ENCODE measurements around the gene POLG2. TPM values are rescaled to one million over a fixed set of nuclear protein-coding genes. Genes with fewer than 3 reads are reported as not detected.
"Not testable (repeated sequence)": the region's sequence is repeated elsewhere in the genome, so short reads cannot be mapped to it uniquely, and the experiment has no call there.

Gene POLG2
- total RNA-seq, 1 experiment from 2014 or later, result 42.3 TPM

DNA sequence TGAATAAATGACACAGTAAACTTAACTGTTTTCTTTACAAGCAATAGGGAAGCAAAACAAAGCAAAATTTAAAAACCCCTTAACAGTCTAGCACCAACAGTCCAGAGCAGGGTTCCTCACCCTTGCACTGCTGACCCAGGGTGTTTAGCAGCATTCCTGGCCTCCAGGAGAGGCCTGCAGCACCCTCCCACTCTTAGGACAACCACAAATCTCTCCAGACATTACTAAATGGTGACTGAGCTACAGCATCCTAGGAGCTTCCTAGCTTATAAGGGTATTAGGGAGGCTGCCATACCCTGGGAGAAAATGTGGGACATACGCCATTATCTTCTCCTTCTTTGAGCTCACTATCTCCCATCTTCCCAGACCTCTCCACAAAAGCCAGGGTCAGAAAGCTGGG lies 15.9 kb downstream of the POLG2 start:
- Histone ChIP-seq H3K4me3 (ENCODE audit: insufficient read depth, low read depth, low read length) (no peak overlapping the region), H3K27me3 (ENCODE audit: control insufficient read depth, insufficient read depth, low read length) (no peaks in the 10 kb centered on the region), H3K36me3 (replicated peaks; ENCODE audit: control insufficient read depth, insufficient read depth, low read length) (peaks cover 26% of the 10 kb centered on the region)
- DNase-seq, result no peak

GRCh38 chr17:64477849-64478248 lies 19.0 kb downstream of the POLG2 start:
- Histone ChIP-seq H3K4me3 (ENCODE audit: insufficient read depth, low read depth, low read length) (no peak overlapping the region), H3K27me3 (ENCODE audit: control insufficient read depth, insufficient read depth, low read length) (no peaks in the 10 kb centered on the region), H3K36me3 (replicated peaks; ENCODE audit: control insufficient read depth, insufficient read depth, low read length) (peaks cover 11% of the 10 kb centered on the region)
- no peak for DNase-seq

DNA sequence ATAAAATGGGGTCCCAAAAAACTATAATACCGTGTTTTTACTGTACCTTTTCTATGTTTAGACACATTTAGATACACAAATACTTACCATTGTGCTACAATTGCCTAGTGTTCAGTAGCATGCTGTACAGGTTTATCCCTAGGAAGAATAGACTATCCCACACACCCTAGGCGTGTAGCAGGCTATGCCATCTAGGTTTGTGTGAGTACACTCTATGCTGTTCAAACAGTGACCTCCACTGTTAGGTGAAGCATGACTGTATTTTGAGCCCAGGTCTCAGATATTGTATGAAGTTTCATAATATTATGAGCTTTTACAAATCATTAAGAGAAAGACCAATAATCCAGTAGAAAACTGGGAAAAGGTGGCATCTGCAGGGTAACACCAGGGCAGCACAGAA lies 24.3 kb downstream of the POLG2 start:
- Histone ChIP-seq H3K27me3 (ENCODE audit: control insufficient read depth, insufficient read depth, low read length) (no peaks in the 10 kb centered on the region), H3K4me3 (ENCODE audit: insufficient read depth, low read depth, low read length) (no peak overlapping the region), H3K36me3 (replicated peaks; ENCODE audit: control insufficient read depth, insufficient read depth, low read length) (no peaks in the 10 kb centered on the region; the same call in 1 of the 2 replicates)
- no peak for DNase-seq

DNA sequence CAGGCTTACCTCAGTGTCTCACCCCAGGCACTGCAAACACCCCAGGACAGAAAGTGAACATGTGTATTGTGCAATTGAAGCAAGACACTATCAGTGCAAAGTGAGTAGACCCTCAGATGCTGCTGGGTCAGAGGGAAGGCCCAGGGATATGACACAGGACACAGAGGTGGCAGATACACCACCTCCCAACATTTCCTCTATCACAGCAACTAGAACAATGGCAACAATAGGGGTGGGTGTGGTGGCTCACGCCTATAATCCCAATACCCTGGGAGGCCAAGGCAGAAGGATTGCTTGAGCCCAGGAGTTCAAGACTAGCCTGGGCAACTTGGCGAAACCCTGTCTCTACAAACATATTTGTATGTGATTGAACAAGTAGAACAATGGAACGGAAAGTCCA lies 25.4 kb downstream of the POLG2 start:
- no peak for DNase-seq
- H3K27me3 ChIP-seq (ENCODE audit: control insufficient read depth, insufficient read depth, low read length), result no peaks in the 10 kb centered on the region
- H3K36me3 ChIP-seq (replicated peaks; ENCODE audit: control insufficient read depth, insufficient read depth, low read length), result no peaks in the 10 kb centered on the region
- H3K4me3 ChIP-seq (ENCODE audit: insufficient read depth, low read depth, low read length), result no peak overlapping the region

DNA sequence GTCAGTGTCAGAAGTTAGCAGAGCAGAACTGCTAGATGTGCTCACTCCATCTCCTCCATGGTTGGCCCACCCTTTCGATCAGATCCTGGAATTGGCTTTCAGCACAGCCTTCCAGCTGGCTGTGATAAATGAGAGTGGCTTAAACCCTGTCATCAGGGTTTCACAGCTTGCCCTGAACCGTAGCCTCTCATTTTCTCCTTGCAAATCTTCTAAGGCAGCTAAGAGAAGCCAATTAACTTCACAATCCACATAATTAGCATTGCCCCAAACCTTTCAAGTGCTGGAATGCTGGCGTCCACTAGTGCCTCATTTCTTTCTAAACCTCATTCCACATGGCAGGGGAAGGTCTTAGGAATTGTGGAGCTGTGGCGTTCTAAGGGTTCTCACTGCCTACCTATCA lies 26.2 kb downstream of the POLG2 start:
- no peak overlapping the region for H3K4me3 ChIP-seq (ENCODE audit: insufficient read depth, low read depth, low read length)
- H3K36me3 ChIP-seq (replicated peaks; ENCODE audit: control insufficient read depth, insufficient read depth, low read length), result no peaks in the 10 kb centered on the region
- H3K27me3 ChIP-seq (ENCODE audit: control insufficient read depth, insufficient read depth, low read length), result no peaks in the 10 kb centered on the region
- no peak for DNase-seq

DNA sequence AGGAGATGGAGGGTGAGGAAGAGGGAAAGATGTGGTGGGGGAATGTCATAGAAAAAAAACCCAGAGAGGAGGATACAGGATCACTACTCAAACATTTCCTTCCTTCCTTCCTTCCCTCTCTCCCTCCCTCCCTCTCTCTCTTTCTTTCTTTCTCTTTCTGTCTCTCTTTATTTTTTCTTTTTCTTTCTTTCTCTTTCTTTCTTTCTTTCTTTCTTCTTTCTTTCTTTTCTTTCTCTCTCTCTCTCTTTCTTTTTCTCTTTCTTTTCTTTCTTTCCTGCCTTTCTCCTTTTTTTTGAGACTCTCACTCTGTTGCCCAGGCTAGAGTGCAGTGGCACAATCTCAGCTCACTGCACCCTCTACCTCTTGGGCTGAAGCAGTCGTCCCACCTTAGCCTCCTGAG lies 30.0 kb downstream of the POLG2 start:
- H3K36me3 ChIP-seq (replicated peaks; ENCODE audit: control insufficient read depth, insufficient read depth, low read length), result not testable (repeated sequence)

GRCh38 chr17:64466019-64466735 lies 30.7 kb downstream of the POLG2 start:
- Histone ChIP-seq H3K4me3 (ENCODE audit: insufficient read depth, low read depth, low read length) (no peak overlapping the region), H3K27me3 (ENCODE audit: control insufficient read depth, insufficient read depth, low read length) (no peaks in the 10 kb centered on the region), H3K36me3 (replicated peaks; ENCODE audit: control insufficient read depth, insufficient read depth, low read length) (no peaks in the 10 kb centered on the region)
- DNase-seq, result no peak

More for the DNA sequence above, 30.0 kb downstream of the POLG2 start:
- DNase-seq; H3K4me3 ChIP-seq (ENCODE audit: insufficient read depth, low read depth, low read length); H3K27me3 ChIP-seq (ENCODE audit: control insufficient read depth, insufficient read depth, low read length): not testable (repeated sequence)

- DNase-seq, result no peak
- Histone ChIP-seq H3K36me3 (replicated peaks; ENCODE audit: control insufficient read depth, insufficient read depth, low read length) (no peaks in the 10 kb centered on the region), H3K27me3 (ENCODE audit: control insufficient read depth, insufficient read depth, low read length) (no peaks in the 10 kb centered on the region), H3K4me3 (ENCODE audit: insufficient read depth, low read depth, low read length) (no peak overlapping the region)
Observed at GRCh38 chr17:64461788-64462187, 35.1 kb downstream of the POLG2 start.

DNA sequence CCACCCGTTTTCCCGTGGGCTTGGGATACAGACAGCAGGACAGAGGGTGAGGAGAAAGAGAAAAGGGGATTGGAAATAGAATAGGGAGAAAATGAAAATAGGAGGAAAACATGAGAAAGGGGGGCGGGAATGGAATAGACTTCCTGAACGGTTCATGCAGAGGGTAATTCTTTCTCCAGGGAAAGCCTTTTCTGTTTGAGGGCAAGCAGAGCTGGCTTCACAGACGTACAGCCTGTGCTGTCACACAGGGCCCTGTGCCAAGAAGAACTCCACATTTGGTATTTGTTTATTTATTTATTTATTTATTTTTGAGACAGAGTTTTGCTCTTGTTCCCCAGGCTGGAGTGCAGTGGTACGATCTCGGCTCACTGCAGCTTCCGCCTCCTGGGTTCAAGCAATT lies 35.9 kb downstream of the POLG2 start:
- Histone ChIP-seq H3K36me3 (replicated peaks; ENCODE audit: control insufficient read depth, insufficient read depth, low read length) (no peaks in the 10 kb centered on the region), H3K27me3 (ENCODE audit: control insufficient read depth, insufficient read depth, low read length) (no peaks in the 10 kb centered on the region), H3K4me3 (ENCODE audit: insufficient read depth, low read depth, low read length) (no peak overlapping the region)
- DNase-seq, result no peak

- H3K27me3 ChIP-seq (ENCODE audit: control insufficient read depth, insufficient read depth, low read length); DNase-seq; H3K4me3 ChIP-seq (ENCODE audit: insufficient read depth, low read depth, low read length); H3K36me3 ChIP-seq (replicated peaks; ENCODE audit: control insufficient read depth, insufficient read depth, low read length): not testable (repeated sequence)
Observed at GRCh38 chr17:64459818-64460217, 37.0 kb downstream of the POLG2 start.

DNA sequence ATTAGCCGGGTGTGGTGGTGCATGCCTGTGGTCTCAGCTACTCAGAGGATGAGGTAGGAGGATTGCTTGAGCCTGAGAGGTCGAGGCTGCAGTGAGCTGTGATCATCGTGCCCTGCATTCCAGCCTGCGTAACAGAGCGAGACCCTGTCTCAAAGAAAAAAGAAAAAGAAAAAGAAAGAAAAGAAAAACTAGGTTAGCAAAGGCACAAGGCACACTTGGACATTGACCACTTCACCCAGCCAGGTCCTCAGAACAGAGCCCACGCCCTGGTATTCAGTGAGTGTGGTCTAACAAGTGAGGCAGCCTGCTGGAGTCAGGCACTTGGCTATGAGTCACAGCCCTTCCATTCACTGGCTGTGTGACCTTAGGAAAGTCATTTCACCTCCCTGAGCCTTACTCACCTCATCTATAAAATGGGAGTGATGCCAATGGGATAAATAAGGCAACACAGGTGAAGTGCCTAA lies 37.5 kb downstream of the POLG2 start:
- no peaks in the 10 kb centered on the region for H3K27me3 ChIP-seq (ENCODE audit: control insufficient read depth, insufficient read depth, low read length)

DNA sequence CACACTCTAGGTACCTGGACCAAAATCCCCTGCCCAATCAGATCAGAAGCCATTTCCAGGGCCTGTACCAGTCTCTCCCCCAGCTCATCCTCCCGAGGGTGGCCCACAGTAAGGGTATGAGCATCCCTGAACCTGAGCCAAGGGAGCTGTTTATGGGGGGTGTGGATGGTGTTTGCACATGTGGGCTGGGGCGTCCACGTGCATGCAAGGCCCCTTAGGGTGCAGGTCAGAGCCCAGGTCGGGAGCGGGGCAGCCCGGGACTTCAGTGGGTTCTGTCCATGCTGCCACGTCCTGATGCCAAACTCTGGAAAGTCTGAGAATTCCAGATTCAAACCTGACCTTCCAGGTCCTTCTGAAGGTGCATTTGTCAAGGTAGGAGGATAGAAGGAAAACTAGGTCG lies 38.1 kb downstream of the POLG2 start:
- H3K36me3 ChIP-seq (replicated peaks; ENCODE audit: control insufficient read depth, insufficient read depth, low read length), result no peaks in the 10 kb centered on the region
- no peaks in the 10 kb centered on the region for H3K27me3 ChIP-seq (ENCODE audit: control insufficient read depth, insufficient read depth, low read length)
- no peak for DNase-seq
- H3K4me3 ChIP-seq (ENCODE audit: insufficient read depth, low read depth, low read length), result no peak overlapping the region

More for the DNA sequence above, 37.5 kb downstream of the POLG2 start:
- no peaks in the 10 kb centered on the region for H3K36me3 ChIP-seq (replicated peaks; ENCODE audit: control insufficient read depth, insufficient read depth, low read length)
- DNase-seq, result no peak
- H3K4me3 ChIP-seq (ENCODE audit: insufficient read depth, low read depth, low read length), result no peak overlapping the region

DNA sequence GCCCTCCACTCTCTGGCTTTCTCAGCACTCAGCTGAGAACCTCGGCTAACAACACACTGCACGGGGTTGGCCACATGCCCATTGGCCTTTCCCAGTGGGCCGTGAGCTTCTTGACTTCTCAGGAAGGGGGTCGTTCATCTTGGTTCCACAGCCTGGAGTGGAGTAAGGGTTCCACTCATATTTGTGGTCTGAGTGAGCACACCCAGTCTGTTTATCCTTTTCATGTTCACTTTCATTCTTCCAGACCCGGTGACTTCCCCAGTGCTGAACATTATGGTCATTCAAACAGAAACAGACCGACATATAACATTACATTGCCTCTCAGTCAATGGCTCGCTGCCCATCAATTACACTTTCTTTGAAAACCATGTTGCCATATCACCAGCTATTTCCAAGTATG lies 39.7 kb downstream of the POLG2 start:
- Histone ChIP-seq H3K27me3 (ENCODE audit: control insufficient read depth, insufficient read depth, low read length) (no peaks in the 10 kb centered on the region), H3K36me3 (replicated peaks; ENCODE audit: control insufficient read depth, insufficient read depth, low read length) (no peaks in the 10 kb centered on the region), H3K4me3 (ENCODE audit: insufficient read depth, low read depth, low read length) (no peak overlapping the region)
- DNase-seq, result no peak

DNA sequence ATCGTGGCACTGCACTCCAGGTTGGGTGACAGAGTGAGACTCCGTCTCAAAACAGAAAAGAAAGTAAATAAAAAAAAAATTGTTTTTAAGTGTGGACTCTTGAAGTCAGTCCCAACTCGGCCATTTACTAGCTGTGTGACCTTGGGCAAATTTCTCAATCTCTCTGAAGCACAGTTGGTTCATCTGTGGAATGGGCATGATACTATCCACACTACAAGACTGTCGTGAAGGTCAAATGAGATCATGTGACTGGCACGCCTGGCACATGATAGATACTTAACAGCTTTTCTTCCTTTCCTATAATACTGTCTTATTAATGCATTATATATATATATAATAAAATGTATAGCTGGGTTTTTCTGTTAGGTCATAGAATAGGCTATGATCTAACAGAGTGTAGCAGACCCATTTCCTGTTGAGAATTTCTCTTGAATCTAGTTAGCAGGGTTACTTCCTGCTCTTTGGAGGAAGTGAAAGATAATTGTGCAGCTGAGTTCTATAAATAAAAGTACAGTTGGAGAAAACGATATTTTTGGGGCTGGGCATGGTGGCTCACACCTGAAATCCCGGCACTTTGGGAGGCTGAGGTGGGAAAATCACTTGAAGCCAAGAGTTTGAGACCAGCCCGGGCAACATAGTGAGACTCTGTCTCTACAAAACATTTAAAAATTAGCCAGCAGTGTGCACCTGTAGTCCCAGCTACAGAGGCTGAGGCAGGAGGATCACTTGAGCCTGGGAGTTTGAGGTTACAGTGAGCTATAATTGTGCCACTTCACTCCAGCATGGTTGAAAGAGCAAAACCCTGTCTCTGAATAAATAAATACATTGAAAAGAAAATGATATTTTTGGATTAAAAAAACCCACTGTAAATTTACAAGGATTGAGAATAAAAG lies 40.6 kb downstream of the POLG2 start:
- no peaks in the 10 kb centered on the region for H3K27me3 ChIP-seq (ENCODE audit: control insufficient read depth, insufficient read depth, low read length)
- no peak overlapping the region for H3K4me3 ChIP-seq (ENCODE audit: insufficient read depth, low read depth, low read length)
- H3K36me3 ChIP-seq (replicated peaks; ENCODE audit: control insufficient read depth, insufficient read depth, low read length), result no peaks in the 10 kb centered on the region
- no peak for DNase-seq

DNA sequence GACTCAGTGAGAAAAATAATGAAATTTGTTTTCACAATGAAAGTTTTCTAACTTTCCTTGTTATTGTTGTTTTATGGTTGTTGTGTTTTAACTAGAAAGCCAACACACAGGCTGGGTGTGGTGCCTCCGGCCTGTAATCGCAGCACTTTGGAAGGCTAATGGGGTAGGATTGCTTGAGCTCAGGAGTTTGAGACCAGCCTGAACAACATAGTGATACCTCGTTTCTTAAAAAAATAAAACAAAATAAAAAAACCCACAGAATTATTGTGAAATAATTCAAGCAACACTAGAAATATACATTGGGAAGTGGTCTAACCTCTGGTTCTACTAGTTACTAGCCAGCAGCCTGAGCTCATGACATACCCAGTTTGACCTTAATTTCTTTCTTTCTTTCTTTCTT lies 47.3 kb downstream of the POLG2 start:
- H3K4me3 ChIP-seq (ENCODE audit: insufficient read depth, low read depth, low read length), result no peak overlapping the region
- H3K36me3 ChIP-seq (replicated peaks; ENCODE audit: control insufficient read depth, insufficient read depth, low read length), result no peaks in the 10 kb centered on the region
- DNase-seq, result no peak
- H3K27me3 ChIP-seq (ENCODE audit: control insufficient read depth, insufficient read depth, low read length), result no peaks in the 10 kb centered on the region

Measured in H7 (cell line).